ENCODE measurements around the gene TAS2R3. TPM values are rescaled to one million over a fixed set of nuclear protein-coding genes. Genes with fewer than 3 reads are reported as not detected.

The TAS2R3 gene, protein sequence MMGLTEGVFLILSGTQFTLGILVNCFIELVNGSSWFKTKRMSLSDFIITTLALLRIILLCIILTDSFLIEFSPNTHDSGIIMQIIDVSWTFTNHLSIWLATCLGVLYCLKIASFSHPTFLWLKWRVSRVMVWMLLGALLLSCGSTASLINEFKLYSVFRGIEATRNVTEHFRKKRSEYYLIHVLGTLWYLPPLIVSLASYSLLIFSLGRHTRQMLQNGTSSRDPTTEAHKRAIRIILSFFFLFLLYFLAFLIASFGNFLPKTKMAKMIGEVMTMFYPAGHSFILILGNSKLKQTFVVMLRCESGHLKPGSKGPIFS
- 1 to 10 TPM in 3 of 4 donors, under 1 TPM in 1; 0.46 to 2.2 (median 1.3) TPM for total RNA-seq

DNA sequence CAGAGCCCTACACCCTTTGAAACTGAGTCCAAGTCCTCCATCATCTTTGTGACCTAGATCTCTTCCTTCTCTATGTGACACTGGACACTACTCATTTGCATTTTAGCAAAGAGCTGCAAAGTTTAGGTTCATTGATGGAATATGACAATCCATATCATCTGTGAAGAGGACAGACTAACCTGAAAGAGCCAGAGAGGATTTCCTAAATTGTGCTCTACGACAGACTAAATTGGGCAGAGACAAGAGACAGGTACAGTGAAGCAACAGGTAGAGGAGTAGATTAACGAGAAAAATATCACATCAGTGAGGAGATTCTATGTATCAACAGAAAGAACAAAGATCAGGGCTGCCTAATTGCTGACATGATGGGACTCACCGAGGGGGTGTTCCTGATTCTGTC lies at the start of gene TAS2R3:
TAS2R3 (plus strand) TSS at position 301 of the 400 bp plus-strand sequence; CDS start at position 363, 62 bp downstream.
- WGBS, 2 donors = 96% methylated on average over 3 of the region's 3 CpGs
- intact Hi-C loops (cut with DNase I; ENCODE audit: low total_unique reads) = no loop called here
- DNase-seq (ENCODE audit: low spot score in 2 of 2) = no peak
- no peak for TF ChIP-seq POLR2A (IDR thresholded peaks at IDR 0.05)
- TF ChIP-seq, protein P1, sequence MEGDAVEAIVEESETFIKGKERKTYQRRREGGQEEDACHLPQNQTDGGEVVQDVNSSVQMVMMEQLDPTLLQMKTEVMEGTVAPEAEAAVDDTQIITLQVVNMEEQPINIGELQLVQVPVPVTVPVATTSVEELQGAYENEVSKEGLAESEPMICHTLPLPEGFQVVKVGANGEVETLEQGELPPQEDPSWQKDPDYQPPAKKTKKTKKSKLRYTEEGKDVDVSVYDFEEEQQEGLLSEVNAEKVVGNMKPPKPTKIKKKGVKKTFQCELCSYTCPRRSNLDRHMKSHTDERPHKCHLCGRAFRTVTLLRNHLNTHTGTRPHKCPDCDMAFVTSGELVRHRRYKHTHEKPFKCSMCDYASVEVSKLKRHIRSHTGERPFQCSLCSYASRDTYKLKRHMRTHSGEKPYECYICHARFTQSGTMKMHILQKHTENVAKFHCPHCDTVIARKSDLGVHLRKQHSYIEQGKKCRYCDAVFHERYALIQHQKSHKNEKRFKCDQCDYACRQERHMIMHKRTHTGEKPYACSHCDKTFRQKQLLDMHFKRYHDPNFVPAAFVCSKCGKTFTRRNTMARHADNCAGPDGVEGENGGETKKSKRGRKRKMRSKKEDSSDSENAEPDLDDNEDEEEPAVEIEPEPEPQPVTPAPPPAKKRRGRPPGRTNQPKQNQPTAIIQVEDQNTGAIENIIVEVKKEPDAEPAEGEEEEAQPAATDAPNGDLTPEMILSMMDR (IDR thresholded peaks at IDR 0.05) = no peak
- no peak within 1 kb of the TSS for H3K4me3 ChIP-seq (ENCODE audit: low read depth, poor library complexity, severe bottlenecking)

DNA sequence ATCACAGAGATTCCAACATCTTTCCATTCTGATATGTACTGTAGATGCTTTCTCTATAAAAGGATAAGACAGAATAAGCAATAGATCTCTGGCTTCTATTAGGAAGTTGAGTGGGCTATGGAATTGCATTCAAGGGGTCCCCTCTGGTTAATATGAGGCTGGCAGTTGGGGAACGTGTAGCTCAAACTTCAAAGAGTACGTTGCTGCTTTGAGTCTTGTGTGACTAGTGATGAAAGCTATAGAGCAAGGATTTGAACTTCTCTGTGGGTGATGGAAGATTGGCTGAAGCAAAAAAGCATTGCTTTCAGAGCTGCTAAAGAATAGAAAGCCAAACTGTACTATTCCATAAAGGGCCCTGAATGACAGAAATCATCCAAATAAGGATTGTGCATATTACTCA lies 49.3 kb upstream of the TAS2R3 start:
- no peak overlapping the region for H3K4me3 ChIP-seq (ENCODE audit: low read depth, poor library complexity, severe bottlenecking)
- TF ChIP-seq, protein P1 (IDR thresholded peaks at IDR 0.05) = no peak
- TF ChIP-seq POLR2A (IDR thresholded peaks at IDR 0.05) = no peak
- DNase-seq (ENCODE audit: low spot score in 2 of 2) = no peak
- 76 to 93% methylated on average over 2 of the region's 2 CpGs for WGBS, 2 donors
- intact Hi-C loops (cut with DNase I; ENCODE audit: low total_unique reads) = no loop called here

DNA sequence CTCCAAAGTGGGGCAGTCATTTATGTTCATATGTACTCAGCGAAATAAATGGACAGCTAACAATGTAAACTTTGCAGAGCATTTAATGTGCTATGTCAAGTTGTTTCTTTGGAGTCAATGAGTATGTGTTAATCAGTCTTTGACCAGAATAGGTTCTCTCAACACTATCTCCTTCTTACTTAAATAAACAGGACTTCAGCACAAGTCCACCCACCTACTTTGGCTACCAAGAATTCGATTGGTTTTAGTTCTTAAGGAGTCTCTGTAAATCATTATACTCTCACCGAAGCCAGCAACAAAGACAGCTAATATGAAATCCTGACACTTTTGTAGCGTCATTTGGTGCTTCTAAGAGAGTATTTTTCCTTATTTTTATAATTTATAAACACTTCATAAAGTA lies 48.9 kb upstream of the TAS2R3 start:
- intact Hi-C loops (cut with DNase I; ENCODE audit: low total_unique reads) = no loop called here
- no peak for TF ChIP-seq POLR2A (IDR thresholded peaks at IDR 0.05)
- TF ChIP-seq, protein P1 (IDR thresholded peaks at IDR 0.05) = no peak
- DNase-seq (ENCODE audit: low spot score in 2 of 2) = no peak
- WGBS, 2 donors = 59 to 80% methylated on average over 4 of the region's 4 CpGs
- H3K4me3 ChIP-seq (ENCODE audit: low read depth, poor library complexity, severe bottlenecking) = no peak overlapping the region

- TF ChIP-seq, protein P1 (IDR thresholded peaks at IDR 0.05) = no peak
- no peak for TF ChIP-seq POLR2A (IDR thresholded peaks at IDR 0.05)
- no peak overlapping the region for H3K4me3 ChIP-seq (ENCODE audit: low read depth, poor library complexity, severe bottlenecking)
- 77 to 83% methylated on average over 6 of the region's 6 CpGs for WGBS, 2 donors
- intact Hi-C loops (cut with DNase I; ENCODE audit: low total_unique reads) = no loop called here
- no peak for DNase-seq (ENCODE audit: low spot score in 2 of 2)
Observed at GRCh38 chr7:141715794-141716689, 47.9 kb upstream of the TAS2R3 start.

GRCh38 chr7:141717450-141717849 lies 46.4 kb upstream of the TAS2R3 start:
- no peak overlapping the region for H3K4me3 ChIP-seq (ENCODE audit: low read depth, poor library complexity, severe bottlenecking)
- intact Hi-C loops (cut with DNase I; ENCODE audit: low total_unique reads) = no loop called here
- WGBS, 2 donors = 89 to 93% methylated on average over 1 of the region's 1 CpG
- DNase-seq (ENCODE audit: low spot score in 2 of 2) = no peak
- TF ChIP-seq, protein P1 (IDR thresholded peaks at IDR 0.05) = no peak
- TF ChIP-seq POLR2A (IDR thresholded peaks at IDR 0.05) = no peak

All from lower leg skin (tissue), 4 donors.